Activated naive CD4-positive, alpha-beta T cell treated with anti-CD3 and anti-CD28 coated beads for 36 hours (primary cell): Measurements from ENCODE around the gene GLIS1. TPM values are rescaled to one million over a fixed set of nuclear protein-coding genes. Genes with fewer than 3 reads are reported as not detected.
A peak's percentile ranks its signal among the peaks of the same experiment; 100 is the strongest.

Experiments used
- CTCF ChIA-PET: fragments of 350-600 bp; sonication (Branson Sonifier 250); formaldehyde crosslinking; loops from one replicate; lab custom pipeline; 2021; ENCODE audit warnings: antibody characterized with exemption; lab: Charles Lee
- DNase-seq: peaks from one replicate; pipeline ENCODE4 v3.0.0-alpha.2; 2020
- H3K27ac Mint-ChIP-seq: one replicate; pipeline ENCODE4 v1.8.0; 2021; ENCODE audit warnings: mild to moderate bottlenecking, mixed read lengths
- H3K27me3 Mint-ChIP-seq: one replicate; pipeline ENCODE4 v1.8.0; 2021; ENCODE audit warnings: low read depth, mixed read lengths
- H3K36me3 Mint-ChIP-seq: one replicate; pipeline ENCODE4 v1.8.0; 2021; ENCODE audit warnings: low read depth, mixed read lengths
- H3K4me1 Mint-ChIP-seq: one replicate; pipeline ENCODE4 v1.8.0; 2021; ENCODE audit warnings: low read depth, mixed read lengths
- H3K4me3 Mint-ChIP-seq: one replicate; pipeline ENCODE4 v1.8.0; 2021; ENCODE audit warnings: mild to moderate bottlenecking, moderate library complexity, mixed read lengths
- H3K9me3 Mint-ChIP-seq: one replicate; pipeline ENCODE4 v1.8.0; 2021; ENCODE audit warnings: mixed read lengths
- intact Hi-C: fragments of 100-400 bp; cut with micrococcal nuclease; formaldehyde crosslinking; loops from one replicate; pipeline ENCODE4 v1.15.1; 2023
- total RNA-seq, 2 experiments: library from RNA; stranded (reverse); gene quantifications; one replicate each; pipeline ENCODE4 v1.2.3, GENCODE V29; 2021

The GLIS1 gene
- total RNA-seq, 2 experiments from 2014 or later: not detected

DNA sequence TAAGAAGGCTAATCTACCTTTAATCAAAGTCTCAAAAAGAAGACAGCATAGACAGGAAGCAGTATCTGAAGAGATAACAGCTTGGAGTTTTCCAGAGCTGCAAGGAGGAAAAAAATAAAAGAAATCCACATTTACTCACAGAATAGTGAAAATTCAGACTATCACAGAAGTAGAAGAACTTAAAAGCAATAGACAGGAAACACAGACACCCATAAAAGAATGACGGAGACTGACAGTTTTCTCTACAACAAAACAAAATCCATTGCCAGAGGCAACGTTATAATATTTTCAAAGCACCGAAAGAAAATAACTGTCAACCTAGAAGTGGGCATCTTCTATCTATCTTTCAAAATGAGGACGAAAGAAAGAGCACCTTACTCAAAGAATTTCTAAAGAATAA is 175.4 kb downstream of the GLIS1 start:
- H3K27me3 Mint-ChIP-seq: peaks cover 3% of the 10 kb centered on the region
- H3K4me1 Mint-ChIP-seq: peaks cover 14% of the 10 kb centered on the region
- no peak overlapping the region for H3K4me3 Mint-ChIP-seq
- CTCF ChIA-PET: no interaction called here
- peaks cover 7% of the 10 kb centered on the region for H3K9me3 Mint-ChIP-seq
- no peak overlapping the region for H3K27ac Mint-ChIP-seq
- H3K36me3 Mint-ChIP-seq: peaks cover 4% of the 10 kb centered on the region
- intact Hi-C loops: no loop called here
- no peak for DNase-seq

DNA sequence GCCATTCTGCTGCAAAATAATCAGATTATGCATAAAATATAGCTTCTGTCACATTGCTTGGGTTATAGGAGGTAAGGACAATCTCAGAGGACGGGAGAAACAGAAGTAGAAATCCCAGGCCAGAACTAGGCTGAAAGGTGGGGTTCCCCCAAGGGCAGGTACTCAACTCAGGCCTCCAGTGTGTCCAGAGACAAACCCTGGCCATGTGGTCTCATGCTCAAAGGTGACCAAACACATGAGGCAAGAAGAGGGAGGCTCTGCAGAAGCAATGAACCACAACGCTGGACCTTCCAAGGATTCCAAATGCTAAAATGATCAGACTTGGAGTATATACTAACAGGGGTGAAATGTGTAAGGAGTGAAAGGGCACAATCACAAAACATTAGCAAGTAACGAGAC is 176.0 kb downstream of the GLIS1 start:
- CTCF ChIA-PET: no interaction called here
- no peak overlapping the region for H3K4me3 Mint-ChIP-seq
- H3K27ac Mint-ChIP-seq: no peak overlapping the region
- H3K9me3 Mint-ChIP-seq: peaks cover 7% of the 10 kb centered on the region
- intact Hi-C loops: no loop called here
- H3K27me3 Mint-ChIP-seq: peaks cover 3% of the 10 kb centered on the region
- peaks cover 14% of the 10 kb centered on the region for H3K4me1 Mint-ChIP-seq
- DNase-seq: no peak
- H3K36me3 Mint-ChIP-seq: peaks cover 4% of the 10 kb centered on the region

DNA sequence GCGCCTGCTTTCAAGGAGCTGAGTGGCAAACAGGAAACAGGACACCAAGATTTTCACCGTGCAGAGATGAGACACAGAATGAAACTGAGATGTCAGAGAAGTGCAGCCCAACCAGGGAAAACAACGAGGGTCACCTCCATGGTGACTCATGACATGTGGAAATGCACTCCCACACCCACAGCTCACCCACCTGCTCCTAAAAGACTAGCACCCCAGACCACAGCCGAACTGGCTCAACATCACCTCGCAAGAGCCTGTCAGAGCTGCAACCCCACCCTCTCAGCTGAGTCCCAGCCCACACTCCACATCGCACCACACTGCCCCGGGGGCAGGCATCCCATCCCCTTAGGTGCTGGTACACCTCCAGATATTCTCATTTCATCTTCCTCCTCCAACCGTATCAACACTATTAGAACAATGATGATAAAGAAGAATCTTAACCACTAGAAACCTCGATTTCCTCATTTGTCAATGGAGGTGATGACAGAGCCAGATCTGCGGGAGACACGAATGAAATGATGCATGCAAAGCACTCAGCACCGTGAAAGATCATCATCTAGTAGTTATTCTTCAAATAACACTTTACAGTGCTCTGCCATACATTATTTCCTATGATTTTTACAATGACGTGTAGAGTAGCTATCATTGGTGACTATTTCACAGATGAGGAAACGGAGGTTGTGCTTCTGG is 176.5 kb downstream of the GLIS1 start:
- Mint-ChIP-seq H3K4me3 (no peak overlapping the region), H3K9me3 (peaks cover 7% of the 10 kb centered on the region), H3K27ac (no peak overlapping the region), H3K4me1 (peaks cover 14% of the 10 kb centered on the region), H3K27me3 (peaks cover 3% of the 10 kb centered on the region), H3K36me3 (peaks cover 4% of the 10 kb centered on the region)
- DNase-seq: peak; percentile 48
- intact Hi-C loops: no loop called here
- CTCF ChIA-PET: no interaction called here

DNA sequence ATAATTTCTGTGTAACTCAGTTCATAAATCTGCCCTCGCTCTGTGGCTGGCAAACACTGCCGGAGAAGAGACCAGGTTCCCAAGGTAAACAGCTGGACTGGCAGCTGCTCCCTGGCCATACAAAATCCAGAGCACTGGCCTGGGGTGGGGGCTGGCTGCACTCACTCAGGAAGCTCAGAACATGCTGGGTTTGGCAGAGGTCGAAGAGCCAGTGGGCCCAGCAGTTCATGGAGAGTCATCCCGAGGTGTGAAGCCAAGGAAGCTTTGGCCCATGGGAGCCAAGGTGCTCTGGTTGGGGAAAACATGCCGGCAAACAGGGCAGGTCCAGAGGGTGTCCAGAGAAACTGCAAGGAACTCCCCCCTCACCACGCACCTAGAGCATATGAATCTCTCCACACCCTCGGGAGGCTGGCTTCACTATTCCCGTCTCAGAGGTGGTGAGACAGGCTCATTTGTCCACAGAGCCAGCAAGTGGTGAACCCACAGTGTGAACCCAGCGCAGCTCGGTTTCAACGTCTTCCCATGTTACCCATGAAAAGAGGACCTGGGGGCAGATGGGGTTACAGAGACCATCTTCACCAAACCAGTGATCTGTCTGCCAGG is 177.4 kb downstream of the GLIS1 start:
- no peak overlapping the region for H3K4me3 Mint-ChIP-seq

DNA sequence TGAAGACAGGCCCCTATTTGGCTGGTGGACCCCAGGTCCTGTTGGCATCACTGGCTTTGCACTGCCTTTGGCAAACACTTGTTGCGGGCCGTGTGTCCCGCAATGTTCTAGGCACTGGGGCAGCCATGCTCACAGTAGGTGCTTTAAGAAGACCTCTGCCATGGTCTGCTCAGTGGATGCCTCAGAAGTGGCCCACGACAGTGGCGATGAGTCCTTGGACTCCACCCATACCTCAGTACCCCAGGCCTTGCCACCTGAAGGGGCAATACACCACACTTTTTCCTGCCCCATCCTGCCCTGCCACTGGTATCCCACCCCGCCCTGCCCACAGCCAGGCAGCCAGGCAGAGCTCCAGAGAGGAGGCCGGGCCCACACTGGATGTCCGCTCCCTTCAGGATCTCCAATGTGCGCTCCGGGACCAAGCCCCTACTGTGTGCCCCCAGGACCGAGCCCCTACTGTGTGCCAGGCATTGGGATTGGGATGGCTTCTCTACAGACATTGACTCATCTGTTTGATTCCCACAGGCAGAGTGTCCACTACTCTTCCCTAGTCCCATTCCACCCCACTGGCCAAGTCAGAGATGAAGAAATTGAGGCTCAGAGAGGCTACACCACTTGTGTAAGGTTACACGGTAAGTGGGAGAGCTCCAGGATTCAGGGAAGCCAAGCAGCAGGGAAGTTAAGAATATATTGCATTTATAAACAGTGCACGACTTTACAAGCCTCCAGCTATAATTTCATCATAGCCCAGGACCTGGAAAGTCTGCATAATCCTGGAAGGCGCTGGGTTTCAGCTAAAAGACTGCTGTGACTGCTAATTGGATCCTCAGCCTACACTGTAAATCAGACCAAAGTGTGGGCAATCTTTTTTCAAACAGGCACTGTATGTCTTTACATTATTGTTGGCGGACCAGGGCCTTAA is 178.1 kb downstream of the GLIS1 start:
- DNase-seq: peak; percentile 3
- H3K9me3 Mint-ChIP-seq: no peaks in the 10 kb centered on the region
- no peak overlapping the region for H3K27ac Mint-ChIP-seq
- intact Hi-C loops: no loop called here
- peaks cover 3% of the 10 kb centered on the region for H3K27me3 Mint-ChIP-seq
- H3K36me3 Mint-ChIP-seq: no peaks in the 10 kb centered on the region
- CTCF ChIA-PET: no interaction called here
- H3K4me3 Mint-ChIP-seq: no peak overlapping the region
- peaks cover 14% of the 10 kb centered on the region for H3K4me1 Mint-ChIP-seq

More for the DNA sequence above, 177.4 kb downstream of the GLIS1 start:
- CTCF ChIA-PET: no interaction called here
- Mint-ChIP-seq H3K27me3 (peaks cover 3% of the 10 kb centered on the region), H3K9me3 (no peaks in the 10 kb centered on the region), H3K36me3 (no peaks in the 10 kb centered on the region), H3K27ac (no peak overlapping the region), H3K4me1 (peaks cover 14% of the 10 kb centered on the region)
- peak; percentile 3 for DNase-seq
- intact Hi-C loops: no loop called here

DNA sequence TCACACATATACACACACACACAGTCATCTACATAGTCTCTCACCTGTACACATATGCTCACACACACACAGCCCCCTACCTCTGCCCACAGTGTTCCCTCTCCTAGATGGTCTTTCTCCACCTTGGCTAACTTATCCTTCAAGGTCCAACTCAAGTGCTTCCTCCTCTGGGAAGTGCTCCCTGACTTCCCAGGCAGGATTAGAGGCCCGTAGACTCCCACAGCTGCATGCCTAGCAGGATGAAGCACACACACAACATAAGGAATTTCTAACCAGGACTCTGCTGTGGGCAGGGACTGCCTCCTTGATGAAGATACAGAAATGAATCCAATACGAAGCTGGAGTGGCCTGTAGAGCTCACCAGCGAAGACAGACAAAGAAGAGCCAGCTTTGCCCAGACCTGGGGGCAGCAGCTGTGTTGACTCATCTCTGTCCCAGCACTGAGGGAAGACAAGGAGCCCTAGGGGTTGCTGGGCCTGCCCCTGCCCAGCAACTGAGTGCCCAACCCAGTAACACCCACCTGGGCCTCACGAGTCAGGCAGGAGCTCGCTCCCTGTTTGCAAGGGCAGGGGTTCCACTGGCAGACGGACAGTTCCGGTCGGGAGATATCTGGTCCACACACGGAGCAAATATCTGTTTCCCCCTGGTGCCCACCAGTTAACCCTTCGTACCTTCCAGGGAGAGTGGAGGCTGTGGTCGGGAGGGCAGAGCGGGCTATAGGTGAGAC is 178.9 kb downstream of the GLIS1 start:
- H3K4me1 Mint-ChIP-seq: peaks cover 14% of the 10 kb centered on the region
- H3K27me3 Mint-ChIP-seq: peaks cover 2% of the 10 kb centered on the region
- H3K36me3 Mint-ChIP-seq: no peaks in the 10 kb centered on the region
- H3K27ac Mint-ChIP-seq: no peak overlapping the region
- H3K9me3 Mint-ChIP-seq: no peaks in the 10 kb centered on the region
- no peak overlapping the region for H3K4me3 Mint-ChIP-seq
- CTCF ChIA-PET: no interaction called here
- intact Hi-C loops: no loop called here
- peak; percentile 2 for DNase-seq

DNA sequence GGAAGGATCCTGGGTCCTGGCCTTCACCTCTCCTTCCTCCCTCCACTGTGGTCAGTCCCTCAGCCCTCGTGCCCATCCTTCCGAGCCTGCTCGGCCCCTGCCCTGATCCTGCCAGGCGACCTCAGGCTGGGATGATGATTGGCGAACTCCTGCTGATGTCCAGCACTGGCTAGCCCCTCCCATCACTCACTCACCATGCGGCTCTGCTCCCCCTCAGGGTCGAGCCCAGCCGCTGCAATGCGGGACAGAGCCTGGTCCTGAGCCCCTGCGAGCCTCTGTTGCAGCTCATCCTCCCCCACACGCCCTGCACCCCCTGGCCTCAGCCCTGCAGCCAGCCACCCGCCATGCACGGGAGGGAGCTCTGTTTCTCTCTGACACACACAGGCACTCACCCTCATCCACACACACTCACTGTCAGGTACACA is 179.6 kb downstream of the GLIS1 start:
- Mint-ChIP-seq H3K36me3 (no peaks in the 10 kb centered on the region), H3K27me3 (peaks cover 2% of the 10 kb centered on the region), H3K4me1 (peaks cover 14% of the 10 kb centered on the region), H3K27ac (no peak overlapping the region), H3K4me3 (no peak overlapping the region), H3K9me3 (no peaks in the 10 kb centered on the region)
- CTCF ChIA-PET: no interaction called here
- peak; percentile 0 for DNase-seq
- intact Hi-C loops: no loop called here

DNA sequence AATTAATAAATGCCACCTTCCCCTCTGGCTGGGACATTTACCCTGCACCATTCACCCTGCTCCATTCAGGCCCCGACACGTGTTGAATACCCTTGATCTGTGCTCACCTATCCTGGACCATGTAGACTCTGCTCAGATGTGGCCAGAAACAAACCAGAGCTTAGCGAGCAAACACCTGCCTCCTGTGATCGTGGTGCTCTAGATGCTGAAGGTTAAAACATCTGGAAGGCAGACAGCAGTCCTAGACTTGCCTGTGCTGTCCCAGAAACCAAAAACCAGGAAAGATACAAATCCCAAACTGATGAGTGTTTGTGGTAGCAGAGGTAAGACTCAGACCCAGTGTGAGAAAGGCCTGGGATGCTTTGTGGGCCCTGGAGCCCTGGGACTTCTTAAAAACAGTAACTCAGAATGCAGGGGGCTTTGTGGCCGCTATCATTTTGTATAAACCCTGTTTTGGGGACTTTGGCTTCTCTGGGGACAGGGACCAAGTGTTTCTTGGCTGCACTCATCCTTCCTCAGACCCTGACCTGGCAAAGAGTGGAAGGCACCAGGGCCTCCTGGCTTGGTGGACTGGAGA is 180.1 kb downstream of the GLIS1 start:
- peaks cover 14% of the 10 kb centered on the region for H3K4me1 Mint-ChIP-seq
- intact Hi-C loops: no loop called here
- H3K4me3 Mint-ChIP-seq: no peak overlapping the region
- H3K27me3 Mint-ChIP-seq: peaks cover 2% of the 10 kb centered on the region
- no peaks in the 10 kb centered on the region for H3K36me3 Mint-ChIP-seq
- CTCF ChIA-PET: interaction anchor here (0.6 kb wide), 1 partner anchor 72 kb away, joined by 4 read pairs; no protein-coding TSS in a partner anchor
- DNase-seq: no peak
- H3K27ac Mint-ChIP-seq: no peak overlapping the region
- no peaks in the 10 kb centered on the region for H3K9me3 Mint-ChIP-seq

DNA sequence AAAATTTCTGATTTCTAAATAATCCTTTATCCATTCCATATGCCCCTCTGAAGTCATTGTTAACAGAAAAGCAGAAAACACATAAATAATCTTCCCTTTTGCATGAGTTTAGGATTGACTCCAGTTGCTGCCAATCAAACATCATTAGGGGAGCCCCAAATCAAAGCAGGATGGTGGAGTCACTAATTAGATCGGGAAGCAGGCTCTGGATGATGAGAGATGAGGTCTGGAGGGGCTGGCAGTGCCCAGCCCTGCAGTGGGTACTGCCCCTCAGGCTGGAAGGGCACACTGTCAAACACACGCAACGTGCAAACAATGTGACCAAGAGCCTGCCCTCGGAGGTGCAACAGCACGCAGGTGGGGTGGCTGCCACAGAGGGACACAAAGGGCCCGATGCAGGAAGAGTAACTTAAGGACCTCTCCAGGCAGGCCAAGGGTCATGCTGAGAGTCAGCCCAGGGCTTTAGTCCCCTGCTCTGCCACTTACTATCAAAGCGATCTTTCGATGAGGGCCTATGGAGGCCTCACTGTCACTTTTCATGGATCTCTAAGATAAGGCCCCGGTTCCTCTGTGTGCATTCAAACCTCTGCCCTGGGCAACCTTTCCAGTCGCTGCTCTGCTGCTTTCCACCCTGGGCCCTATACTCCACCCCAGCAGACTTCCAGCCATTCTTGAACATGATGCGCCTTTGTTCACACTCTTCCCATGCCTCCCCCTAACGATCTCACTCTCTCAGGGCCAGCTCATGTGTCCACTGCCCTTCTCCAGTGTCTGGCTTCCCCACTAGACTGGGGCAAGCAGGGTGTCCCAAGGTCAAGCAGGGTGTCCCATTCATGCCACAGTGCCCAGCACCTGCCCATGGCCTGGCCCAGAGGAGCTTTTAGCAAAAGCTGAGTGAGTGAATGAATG is 180.9 kb downstream of the GLIS1 start:
- Mint-ChIP-seq H3K27ac (no peak overlapping the region), H3K36me3 (no peaks in the 10 kb centered on the region), H3K9me3 (no peaks in the 10 kb centered on the region), H3K4me1 (peaks cover 12% of the 10 kb centered on the region), H3K4me3 (no peak overlapping the region), H3K27me3 (peaks cover 2% of the 10 kb centered on the region)
- intact Hi-C loops: no loop called here
- peak; percentile 3 for DNase-seq
- CTCF ChIA-PET: interaction anchor here (0.6 kb wide), 1 partner anchor 73 kb away, joined by 4 read pairs; no protein-coding TSS in a partner anchor

DNA sequence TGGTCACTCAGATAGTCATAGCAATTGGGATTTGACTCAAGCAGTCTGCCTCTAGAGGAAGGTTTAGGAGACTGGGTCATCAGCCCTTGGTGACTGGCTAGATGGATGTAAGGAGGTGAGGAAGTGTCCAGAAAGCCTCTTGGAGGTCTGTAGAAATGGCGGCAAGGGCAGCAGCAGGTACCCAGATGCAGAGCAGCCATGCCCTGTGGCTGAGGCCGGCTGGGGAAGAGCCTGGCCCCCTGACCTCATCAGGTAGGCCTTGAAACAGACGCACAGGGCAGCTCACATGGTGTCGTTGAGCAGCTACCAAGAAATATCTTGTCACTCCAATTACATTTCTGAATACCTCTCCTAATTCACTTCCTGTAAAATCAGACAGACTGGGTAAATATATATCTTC is 181.6 kb downstream of the GLIS1 start:
- CTCF ChIA-PET: no interaction called here
- Mint-ChIP-seq H3K4me3 (no peak overlapping the region), H3K27ac (no peak overlapping the region), H3K36me3 (no peaks in the 10 kb centered on the region), H3K4me1 (peaks cover 7% of the 10 kb centered on the region), H3K27me3 (peaks cover 2% of the 10 kb centered on the region), H3K9me3 (no peaks in the 10 kb centered on the region)
- DNase-seq: no peak
- intact Hi-C loops: no loop called here

DNA sequence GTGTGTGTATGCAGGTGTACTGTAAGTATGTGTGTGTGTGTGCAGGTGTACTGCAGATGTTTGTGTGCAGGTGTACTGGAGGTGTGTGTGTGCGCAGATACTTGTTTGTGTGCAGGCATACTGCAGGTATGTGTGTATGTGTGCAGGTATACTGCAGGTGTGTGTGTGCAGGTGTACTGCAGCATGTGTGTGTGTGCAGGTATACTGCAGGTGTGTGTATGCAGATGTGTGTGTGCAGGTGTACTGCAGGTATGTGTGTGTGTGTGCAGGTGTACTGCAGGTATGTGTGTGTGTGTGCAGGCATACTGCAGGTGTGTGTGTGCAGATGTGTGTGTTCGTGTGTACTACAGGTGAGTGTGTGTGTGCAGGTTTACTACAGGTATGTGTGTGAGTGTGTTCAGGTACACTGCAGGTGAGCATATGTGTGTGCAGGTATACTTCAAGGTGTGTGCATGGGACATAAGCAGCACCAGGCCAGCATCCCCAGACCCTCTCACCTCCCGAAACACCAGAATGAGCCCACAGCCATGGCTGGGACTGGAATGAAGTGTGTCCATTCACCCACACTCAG is 182.2 kb downstream of the GLIS1 start:
- Mint-ChIP-seq H3K4me3 (no peak overlapping the region), H3K27ac (no peak overlapping the region), H3K4me1 (peaks cover under 1% of the 10 kb centered on the region), H3K27me3 (no peaks in the 10 kb centered on the region), H3K36me3 (no peaks in the 10 kb centered on the region), H3K9me3 (no peaks in the 10 kb centered on the region)
- intact Hi-C loops: no loop called here
- CTCF ChIA-PET: no interaction called here
- DNase-seq: peak; percentile 1
